HG03378 (cell line): ENCODE data around the gene NPAS2.
A peak's percentile ranks its signal among the peaks of the same experiment; 100 is the strongest.

Experiments
- ATAC-seq: cut with Tn5 transposase; IDR thresholded peaks from one replicate; pipeline ENCODE4 v1.9.1; 2021; ENCODE audit warnings: mild to moderate bottlenecking, moderate library complexity; ENCODE audit not compliant: unreplicated experiment

Gene NPAS2

DNA sequence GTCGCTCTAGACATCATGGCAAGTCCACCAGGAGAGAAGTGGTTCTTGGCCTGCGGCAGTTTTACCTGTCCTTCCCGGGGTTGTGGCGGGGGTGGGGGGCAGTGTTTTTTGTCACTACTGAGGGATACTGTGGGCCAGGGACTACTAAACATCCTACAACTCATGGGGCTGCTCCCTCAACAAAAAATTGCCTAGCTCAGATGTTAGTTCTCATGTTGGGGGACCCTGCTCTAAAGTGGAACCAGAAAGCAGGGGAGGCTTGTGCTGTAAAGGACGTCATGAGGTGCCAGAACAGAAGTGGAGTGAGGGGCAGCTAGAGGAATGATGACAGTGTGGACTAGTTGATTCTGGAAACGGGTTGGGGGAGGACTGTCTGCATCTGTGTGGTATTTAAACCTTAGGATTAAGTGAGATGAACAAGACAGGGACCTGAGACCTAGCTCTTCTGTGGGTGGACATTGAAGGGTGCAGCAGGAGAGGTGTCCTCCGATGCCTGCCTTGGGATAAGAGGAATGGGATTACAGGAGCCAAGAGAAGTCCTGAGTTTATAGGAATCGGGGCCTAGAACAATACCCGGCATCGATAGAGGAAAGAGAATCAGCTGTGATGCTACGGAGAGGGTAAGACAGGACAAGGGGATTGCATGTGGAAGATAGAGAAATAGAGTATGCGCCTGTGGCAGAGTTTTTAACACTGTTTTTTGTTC, 184.8 kb downstream of the NPAS2 start:
- ATAC-seq = no peak

DNA sequence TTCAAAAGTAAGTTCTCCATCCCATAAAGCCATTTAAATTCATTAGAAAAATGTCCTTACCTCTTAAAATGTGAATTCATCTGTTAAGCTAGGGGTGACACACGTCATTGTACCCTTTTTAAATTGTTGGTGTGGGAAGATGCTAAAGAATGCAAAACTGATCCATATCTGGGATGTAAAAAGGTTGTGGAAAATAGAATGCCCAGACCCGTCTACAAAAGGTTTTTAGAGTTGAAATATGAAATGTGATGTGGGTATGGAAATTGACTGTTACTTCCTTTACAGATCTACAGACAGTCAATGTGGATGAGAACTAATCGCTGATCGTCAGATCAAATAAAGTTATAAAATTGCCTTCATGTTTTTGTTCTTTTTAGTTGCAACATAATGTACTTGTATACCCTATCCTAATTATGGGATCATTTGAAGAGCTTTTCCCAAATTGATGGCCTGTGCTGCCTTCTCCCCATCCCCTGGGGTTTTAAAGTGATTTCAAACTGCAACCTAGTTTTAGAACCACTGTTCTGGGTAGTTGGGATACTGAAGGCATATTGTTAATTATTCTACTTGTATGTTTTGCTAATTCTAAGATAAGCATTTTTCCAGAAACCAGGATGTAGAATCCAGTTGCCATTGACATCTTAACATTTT, 186.3 kb downstream of the NPAS2 start:
- no peak for ATAC-seq

DNA sequence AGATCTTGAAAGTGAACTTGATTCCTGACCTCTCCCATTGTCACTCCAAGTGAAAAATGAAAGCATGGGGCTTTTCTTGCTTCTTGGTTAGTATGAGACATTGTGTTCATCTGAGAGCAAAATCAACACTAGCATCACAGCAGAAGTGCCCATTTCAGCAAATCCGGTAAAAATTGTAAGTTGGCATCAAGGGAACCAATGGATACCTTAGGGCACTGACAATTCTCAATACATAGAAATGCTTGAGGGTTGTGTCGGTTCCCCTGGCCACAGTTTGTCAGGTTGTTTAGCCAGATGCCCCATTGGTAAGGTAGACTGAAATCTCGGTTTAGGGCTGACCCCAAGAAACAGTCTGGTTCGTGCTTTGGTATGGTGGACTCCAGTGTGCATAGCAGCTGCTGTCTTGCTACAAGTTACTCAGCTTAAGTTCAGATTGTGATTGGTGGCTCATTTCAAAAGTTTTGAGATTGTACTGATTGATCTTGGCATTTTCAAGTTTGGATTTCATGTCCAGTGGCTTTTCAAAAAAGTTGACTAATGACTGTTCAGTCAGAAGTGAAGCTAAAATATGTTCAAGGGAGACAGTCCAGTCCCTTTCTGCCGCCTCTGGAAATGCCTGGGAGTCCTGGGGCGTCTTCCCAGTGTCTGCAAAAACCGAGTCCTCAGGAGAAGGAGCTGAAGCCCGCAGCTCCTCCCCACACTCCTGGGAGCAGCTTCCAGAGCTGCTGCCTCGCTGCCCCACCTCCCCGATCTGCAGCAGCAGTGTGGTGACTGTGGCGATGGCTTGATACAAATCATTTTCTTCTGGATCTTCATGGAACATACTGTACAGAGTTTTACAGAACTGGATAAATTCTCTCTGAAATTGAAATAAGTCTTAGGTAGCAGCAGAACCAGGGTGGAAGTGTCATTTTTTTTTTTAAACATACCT, 187.7 kb downstream of the NPAS2 start:
- ATAC-seq = no peak

DNA sequence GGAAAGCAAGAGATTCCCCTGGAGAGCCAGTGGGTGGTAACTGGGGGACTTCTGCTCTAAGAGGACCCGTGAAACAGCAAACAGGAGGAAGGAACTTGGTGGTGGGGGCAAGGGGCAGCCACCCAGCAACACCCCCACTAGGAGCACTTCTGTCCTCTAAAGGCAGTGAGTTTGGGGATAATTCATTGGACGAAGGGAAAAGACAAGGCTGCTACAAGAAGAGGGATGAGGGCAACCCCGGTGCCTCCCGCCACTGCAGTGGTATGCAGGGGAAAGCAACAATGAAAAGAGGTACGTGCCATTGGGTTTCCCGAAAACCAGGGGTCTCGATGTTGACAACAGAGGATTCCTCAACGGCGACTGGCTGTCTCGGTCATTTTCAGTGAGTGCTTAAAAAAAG, 191.2 kb downstream of the NPAS2 start:
- no peak for ATAC-seq

DNA sequence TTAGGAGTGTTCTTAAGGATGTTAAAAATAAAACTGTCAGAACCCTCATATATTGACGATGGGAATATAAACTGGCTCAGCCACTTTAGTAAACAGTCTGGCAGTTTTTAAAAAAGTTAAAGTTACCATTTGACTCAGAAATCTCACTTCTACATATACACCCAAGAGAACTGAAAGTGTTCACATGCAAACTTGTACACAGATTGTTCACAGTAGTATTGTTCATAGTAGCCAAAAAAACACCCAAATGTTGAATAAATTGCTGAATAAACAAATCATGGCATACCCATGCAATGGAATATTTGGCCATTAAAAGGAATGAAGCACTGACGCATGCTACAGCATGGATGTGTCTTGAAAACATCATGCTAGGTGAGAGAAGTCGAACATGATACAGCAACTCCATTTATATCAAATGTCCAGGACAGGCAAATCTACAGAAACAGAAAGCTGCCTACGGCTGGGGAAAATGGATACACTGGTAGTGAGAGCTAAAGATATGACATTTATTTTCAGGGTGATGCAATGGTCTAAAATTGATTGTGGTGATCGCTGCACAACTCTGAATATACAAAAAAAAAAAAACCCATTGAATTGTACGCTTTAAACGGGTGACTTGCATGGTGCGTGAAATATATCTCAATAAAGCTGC, 192.2 kb downstream of the NPAS2 start:
- ATAC-seq = peak; percentile 81

DNA sequence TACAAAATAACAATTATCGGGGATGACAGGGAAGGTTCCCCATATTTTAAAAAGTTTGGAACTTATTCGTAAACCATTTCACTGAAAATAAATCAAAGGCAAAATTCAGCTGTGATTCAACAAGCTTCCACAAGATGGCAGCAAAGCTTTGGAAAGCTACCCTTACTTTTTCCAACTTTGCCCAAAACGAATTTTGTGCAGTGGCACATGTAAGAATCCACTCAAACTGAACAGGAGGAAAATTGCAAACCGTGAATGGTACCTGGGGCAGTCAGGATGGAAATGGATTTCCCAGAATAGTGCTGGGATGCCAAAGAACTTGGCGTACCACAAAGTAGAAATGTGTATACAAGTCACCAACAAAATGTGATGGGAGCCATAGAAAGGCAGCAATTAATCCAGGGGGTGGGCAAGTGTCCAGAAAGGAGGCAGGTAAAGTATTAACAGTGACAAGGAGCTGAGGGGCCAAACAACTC, 192.8 kb downstream of the NPAS2 start:
- ATAC-seq = no peak

DNA sequence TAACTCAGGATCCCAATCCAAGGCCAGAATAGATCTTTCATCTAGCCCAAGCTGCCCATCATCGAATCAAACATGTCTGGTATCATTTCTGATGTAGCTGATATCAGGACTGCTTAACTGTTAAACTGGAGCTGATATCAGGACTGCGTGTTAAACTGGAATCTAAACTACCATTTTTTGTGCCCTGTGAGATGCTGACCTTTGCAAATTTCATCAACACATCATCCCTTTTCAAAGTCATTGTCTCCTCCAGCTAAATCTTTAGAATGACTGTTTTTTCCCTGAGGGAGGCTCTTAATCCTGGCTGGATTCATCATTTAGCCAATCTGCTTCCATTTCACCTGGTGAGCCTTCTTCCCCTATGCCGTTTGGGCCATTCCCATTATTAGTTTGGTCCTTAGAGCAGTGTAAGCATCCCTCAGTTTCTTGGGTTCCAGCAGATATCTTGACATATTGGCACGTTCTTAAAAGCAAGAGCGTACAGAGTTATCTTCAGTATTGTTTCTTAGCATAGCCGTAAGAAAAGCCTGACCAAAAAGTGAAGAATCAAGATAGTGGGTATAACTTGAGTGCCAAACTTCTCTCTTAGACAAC, 194.4 kb downstream of the NPAS2 start:
- ATAC-seq = no peak

DNA sequence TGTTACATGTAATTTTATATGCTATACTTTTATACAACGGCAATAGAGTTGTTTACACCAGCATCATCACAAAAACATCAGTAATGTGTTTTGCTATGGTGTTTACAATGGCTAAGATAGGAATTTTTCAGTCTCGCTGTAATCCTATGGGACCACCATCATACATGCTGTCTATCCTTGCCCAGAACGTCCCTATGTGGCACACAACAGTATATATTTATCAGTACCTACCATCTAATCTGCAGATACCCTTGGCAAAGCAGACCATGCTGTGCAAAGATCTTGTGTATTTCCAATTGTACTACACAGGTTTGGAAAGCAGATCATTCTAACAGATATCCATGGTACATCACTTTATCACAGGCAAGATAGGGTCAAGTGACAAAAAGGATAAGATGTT, 197.4 kb downstream of the NPAS2 start:
- no peak for ATAC-seq

DNA sequence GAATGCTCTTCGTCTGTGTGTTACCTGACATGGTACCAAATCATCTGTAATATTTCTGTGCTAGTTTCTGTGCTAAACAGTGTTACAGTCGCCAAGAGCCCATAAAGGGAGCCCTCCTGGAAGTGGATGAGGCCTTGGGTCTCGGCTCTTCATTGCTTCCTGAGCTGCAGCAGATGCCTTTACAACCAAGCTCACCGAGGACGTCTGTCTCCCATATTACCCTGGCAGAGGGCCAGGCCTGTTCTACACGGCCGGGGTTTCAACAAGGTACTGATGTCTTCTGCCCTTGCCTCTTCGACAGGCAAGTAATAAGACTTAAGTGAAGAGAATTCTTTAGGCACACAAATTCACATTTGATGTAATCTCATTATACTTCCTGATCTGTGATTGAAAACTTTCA, 199.0 kb downstream of the NPAS2 start:
- no peak for ATAC-seq

DNA sequence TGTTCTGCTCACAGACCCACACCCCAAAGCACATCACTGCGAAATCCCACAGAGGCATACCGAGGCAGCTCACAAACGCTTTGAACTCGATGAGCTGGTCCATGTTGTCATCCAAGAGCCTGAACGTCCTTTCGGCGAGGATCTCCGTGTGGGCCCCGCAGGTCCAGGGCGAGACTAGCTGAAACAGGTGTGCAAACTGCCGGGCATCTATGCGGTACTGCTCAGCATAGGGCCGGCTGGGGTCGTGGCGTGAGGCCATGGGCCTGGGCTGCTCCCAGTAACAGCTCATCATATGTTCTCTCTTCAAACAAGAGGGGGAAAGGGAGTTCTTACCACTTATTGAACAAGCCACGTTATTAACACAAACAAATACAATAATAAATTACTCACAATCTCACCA, 202.3 kb downstream of the NPAS2 start:
- ATAC-seq = no peak

DNA sequence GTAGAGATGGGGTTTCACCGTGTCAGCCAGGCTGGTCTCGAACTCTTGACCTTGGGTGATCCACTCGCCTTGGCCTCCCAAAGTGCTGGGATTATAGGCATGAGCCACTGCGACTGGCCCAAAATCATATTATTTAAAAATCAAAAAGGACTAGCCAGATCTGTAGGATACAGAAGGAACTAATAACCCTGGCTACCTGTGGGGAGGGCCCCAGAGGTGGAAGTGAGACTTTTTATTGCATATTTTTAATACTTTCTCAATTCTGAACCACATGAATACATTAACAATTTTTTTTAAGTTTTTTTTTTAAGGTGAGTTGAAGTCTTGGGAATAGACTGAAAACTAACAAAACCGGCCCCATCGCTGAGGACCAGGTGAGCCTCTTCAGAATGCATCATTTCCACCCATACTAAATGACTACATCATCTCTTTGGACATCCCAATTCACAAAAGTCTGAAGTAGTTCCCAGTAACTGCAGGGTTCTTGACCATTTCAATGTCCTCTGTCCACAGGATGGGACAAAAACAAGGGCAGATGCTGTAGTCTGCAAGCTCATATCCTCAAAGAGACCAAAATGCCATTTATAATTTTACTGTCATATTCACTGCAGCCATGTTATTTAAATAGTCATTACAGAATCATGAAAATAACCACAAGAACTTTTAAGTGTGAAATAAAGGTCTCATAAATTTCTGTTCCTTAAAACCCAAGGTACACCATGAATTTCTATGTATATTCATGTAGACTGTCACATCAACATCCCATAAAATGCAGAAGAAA, 203.6 kb downstream of the NPAS2 start:
- no peak for ATAC-seq

DNA sequence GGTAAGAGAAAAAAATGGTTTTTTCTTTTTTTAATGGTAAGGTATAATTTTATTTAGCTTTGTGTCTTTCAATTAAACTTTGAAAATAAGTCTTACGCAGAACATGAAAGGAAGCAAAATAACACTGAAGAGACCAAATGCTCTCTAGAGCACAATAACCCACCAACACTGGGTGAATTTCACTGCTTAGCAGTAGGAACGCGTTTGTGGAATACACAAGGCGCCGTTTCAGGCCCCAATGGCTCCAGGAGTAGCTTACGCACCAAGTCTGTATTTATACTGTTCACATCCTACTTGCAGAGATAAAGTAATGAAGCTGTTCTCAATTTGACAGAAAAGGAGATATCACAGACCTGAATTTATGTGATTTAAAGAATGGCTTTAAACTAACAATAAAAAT, 205.6 kb downstream of the NPAS2 start:
- no peak for ATAC-seq

DNA sequence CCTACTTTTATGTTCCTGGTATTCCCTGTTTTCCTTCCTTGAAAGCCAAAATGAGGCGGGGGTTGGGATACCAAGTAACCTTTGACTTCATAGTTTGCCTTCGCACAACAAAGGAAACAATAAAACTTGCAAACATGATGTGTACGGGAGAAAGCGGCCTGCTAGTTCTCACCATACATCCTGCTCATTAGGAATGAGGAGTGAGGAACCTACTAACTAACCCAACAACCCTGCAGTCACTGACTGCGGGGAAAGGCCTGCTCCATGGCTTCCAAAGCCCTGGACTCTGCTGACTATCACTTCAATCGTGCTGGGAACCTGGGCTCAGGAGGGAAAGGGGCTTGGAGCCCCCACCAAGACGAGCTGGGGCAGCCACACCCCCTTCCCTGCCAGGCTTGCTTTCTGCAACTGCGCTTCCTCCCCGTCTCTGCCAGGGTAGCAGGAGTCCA, 206.3 kb downstream of the NPAS2 start:
- no peak for ATAC-seq

DNA sequence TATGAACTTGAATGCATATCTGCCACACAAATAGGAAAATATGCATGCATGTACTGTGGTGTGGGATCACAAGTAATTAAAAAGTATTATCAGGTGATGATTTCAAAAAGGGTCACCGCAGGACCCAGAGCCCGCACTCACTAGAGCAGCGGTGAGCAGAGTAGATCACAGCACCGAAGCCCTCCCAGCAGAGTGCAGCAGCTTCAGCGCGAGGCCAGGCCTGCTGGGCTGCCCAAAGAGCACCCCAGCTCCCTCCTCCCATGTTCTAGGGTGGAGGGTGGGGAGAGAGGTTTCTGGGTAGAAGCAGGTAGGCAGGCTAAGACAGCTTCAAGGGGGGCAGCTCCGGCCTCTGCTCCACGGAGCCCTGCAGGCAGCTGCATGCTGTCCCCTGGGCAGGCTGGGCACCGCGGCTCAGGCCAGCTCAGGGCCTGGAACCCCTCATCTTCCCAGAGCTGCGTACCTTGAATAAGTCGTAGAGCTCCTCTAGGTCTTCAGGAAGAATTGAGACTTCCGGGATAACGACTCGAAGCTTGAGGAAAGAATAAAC, 207.1 kb downstream of the NPAS2 start:
- ATAC-seq = no peak

DNA sequence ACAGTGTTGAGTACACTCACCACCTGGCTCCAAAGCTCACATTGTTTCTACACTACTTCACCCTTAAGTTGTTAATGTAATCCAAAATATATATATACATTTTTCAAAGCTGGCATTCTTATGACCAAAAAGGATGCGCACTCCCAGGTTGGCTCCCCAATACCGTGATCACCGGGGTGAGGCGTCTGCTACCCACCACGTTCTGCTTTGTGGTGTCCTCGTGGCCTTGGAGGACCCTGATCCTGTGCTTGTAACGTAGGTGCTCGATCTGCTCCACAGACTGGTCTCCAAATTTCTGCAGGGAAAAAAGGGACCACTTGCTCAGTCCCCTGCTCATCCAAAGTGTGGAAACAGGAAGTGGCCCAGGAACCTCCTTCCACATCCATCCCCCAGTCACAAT, 207.9 kb downstream of the NPAS2 start:
- ATAC-seq = no peak

DNA sequence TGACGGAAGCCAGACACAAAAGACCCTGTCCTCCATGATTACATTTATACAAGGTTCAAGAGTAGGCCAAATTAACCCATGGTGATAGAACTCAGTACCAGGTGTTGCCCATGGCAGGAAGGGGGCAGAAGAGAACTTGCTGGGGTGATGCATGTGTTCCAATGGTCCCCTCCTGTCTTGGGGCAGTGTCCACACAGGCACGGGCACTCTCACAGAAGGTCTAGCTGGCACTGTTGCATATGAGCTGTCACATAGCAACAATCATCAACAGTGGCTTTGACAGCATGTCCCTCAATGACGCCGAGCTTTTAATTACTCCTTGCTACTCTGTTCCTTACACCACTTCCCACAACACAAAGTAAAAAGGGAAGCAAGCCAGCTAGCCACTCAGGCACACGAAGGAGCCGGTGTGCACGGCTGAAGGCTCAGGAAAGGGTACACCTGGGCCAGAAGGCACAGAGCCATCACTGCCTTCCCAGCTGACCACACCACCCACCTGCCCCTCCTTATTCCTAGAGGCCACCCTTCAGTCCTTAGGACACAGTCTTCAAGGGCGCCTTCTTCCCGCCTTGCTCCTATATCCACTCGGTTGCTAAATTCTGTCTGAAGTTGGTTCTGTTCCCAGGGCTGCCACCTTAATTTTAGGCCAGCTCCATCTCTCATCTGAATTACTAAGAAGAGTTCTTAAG, 211.1 kb downstream of the NPAS2 start:
- no peak for ATAC-seq

DNA sequence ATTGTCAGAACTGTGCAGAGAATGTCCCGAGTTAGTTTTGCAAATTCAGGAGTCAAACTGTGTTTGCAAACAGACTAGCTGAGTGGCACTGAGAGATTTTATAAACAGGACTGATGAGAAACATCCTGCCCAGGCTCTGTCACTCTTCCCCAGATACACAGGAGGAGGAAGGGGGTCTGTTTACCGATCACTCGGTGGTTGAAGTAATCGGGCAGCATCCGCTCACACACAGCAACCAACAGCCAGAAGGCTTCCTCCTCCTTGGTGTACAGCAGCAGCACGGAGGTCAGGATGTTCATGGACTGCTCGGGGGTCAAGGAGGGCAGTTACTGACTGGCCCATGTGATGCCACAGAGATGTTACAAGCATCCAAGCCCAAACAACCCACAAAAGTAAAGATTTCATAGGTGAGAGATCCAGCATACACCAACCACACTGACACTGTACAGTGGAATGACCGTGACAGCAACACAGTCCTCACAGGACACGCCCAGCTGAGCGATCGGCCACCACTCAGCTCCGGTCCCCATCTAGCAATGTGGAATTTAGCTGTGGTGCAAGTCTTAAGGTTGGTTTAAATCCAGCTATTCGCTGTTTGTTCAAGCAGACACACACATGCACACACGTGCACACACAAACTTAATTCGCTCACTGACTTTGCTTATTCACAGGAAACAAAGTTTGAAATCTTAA, 212.3 kb downstream of the NPAS2 start:
- ATAC-seq = no peak

DNA sequence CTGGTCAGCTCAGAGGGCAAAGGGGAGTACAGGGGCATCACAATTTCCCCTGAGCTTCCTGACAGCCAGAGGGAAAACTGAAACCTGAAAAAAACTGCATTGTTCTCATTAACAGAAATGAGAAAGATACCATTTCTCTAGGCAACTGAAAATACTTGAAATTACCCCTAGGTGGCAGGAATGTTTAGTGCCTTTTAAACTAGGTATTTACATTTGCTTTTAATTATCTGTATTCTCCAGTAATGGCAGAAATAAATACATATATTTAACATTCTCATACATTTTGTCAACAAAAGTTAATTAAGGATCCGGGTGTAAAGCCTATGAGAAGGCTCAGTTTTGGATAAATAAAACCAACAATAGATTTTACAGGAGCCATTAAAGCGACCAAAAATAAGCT, 216.6 kb downstream of the NPAS2 start:
- no peak for ATAC-seq
